ENCODE results near the gene TAS2R31.

Gene TAS2R31

DNA sequence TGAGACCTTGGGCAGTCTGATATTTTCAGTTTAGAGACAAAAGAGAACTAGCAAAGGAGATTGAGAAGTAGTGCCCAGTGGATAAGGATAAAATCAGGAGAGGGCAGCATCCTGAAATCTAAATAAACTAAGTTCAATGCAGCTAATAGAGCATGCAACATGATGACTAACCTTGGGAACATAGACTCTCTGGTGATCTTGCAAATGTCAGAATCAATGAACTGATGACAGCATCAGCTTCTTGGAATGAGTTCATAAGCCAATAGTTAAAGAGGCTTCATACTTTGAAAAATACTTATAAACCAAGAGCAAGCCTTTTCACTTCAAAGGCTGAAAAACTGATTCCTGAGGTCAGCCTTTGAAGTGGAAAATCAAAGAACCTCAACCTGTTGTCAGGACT, 17.0 kb downstream of the TAS2R31 start:
- in situ Hi-C loops (cut with MboI; ENCODE audit: low sequenced_read_pairs): no loop called here

DNA sequence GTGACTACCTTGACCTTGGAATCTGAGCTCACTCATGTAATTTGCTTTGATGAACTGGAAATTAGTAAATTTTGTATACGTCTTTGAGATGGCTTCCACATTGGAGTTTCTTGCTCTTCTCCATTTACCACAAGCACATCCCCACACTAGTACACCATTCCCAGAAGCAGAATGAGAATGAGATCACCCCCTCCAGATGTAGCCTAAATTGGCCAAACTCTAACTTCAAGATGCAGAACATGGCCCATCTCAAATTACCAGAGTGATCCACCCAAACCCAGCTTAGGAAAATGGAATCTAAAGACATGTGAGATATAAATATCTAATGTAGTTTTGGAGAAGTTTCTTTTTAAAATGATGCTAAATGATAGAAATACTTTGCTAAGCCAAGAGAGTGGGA, 23.6 kb downstream of the TAS2R31 start:
- in situ Hi-C loops (cut with MboI; ENCODE audit: low sequenced_read_pairs): no loop called here

DNA sequence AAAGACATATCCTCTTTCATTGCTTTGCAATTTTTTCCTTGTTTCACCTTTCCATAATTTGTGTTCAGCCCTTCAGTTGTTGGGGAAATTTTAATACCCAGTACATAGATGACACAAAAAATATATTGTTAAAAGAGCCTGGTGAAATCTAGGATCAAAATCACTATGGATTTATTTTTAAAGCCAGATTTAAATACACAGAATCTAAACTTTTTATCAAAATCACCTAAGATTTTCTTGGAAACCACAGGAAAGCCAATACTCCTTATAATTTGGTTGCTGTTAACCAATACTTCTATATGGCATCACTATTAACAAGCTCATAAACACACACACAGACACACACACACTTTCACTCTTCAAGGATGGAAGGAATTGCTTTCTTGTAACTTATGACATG, 33.0 kb downstream of the TAS2R31 start, which contains the start of gene TAS2R20:
TAS2R20 (minus strand) TSS at position 101 of the 400 bp plus-strand sequence. CDS start 429 bp downstream, outside the sequence.
- in situ Hi-C loops (cut with MboI; ENCODE audit: low sequenced_read_pairs): no loop called here

DNA sequence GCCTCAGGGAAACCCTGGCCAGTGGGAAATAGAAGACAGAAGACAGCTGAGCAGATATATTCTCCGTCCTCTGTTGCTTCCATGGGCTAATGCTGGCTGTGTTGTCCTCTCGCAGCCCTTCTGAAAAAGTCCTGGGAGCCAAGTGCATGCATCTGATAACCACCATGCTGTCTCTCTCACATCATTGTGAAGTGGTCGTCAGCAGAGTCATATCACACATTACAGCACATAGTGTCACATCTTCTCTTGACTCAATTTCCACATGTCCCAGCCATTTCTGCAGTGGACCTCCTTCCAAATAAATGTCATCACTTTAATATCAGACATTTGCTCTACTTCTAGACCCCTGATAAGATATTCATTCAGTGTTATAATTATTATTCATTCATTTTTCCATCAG, 36.9 kb downstream of the TAS2R31 start:
- in situ Hi-C loops (cut with MboI; ENCODE audit: low sequenced_read_pairs): no loop called here

DNA sequence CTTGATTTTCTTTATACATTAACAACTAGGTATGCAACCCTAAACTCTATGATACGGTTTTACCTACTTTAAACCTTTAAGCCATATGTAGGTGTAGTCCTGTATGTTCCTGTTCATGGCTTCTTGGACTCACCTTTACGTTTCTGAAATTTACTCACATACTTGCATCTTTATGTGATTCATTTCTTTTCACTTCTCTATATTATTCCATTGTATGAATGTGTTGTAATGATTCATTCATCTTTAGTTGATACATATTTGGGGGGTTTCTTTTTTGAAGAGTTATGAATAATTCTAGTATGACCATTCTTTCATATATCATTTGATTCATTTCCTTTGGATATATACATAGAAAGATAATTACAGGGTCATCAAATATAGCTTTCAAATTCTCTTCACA, 42.1 kb downstream of the TAS2R31 start:
- in situ Hi-C loops (cut with MboI; ENCODE audit: low sequenced_read_pairs): no loop called here

DNA sequence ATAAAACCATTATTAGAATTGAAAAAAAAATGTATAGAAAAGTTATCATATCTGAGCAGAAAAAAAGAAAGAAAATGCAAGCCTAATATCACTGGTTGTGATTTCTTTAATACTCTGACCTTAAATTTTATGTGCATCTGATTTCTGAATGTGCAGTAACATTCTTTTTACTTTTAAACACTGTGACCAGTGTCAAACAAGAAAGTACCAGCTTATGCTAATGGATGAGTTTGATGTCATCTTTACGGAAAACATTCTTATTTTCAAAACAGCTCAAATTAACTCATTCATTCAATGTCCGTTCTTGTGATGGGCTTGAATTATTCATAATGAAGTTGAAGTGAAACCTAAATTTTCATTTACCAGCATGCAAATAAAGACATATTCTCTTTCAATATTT, 44.4 kb downstream of the TAS2R31 start, which contains the start of gene TAS2R50:
TAS2R50 (minus strand) TSS at position 101 of the 400 bp plus-strand sequence; CDS start at position 49, 52 bp downstream.
- in situ Hi-C loops (cut with MboI; ENCODE audit: low sequenced_read_pairs): no loop called here

DNA sequence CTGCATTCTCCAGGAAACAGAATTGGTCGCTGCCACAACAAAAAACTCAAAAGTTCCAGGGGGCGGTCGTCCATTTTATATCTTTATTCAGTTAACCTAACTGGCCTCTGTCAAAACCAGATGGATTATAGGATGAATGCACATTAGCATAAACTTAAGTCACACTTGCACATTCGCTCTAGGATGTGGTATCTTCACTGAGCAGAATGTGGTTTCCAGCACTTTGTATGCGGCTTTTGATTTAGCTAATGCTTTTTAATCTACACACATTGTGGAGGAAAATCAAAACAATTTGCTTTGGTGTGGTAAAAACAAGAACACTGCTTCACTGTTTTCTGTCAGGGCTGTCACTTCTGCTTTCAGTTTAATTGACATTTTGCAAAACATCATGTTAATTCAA, 49.0 kb downstream of the TAS2R31 start:
- in situ Hi-C loops (cut with MboI; ENCODE audit: low sequenced_read_pairs): no loop called here

Measured in HL-60/S4 (cell line).